HG02970 (cell line): ENCODE measurements around the gene COL9A3.

Experiments used
- ATAC-seq: cut with Tn5 transposase; IDR thresholded peaks from one replicate; pipeline ENCODE4 v1.9.1; 2021; ENCODE audit warnings: mild to moderate bottlenecking, moderate library complexity, moderate number of reproducible peaks; ENCODE audit not compliant: unreplicated experiment, low FRiP score

Gene COL9A3

GRCh38 chr20:62875419-62876361, 58.8 kb downstream of the COL9A3 start:
- no peak for ATAC-seq

- no peak for ATAC-seq
These were observed 59.7 kb downstream of the COL9A3 start for GRCh38 chr20:62876501-62876901.

GRCh38 chr20:62876902-62877816, 60.3 kb downstream of the COL9A3 start:
- ATAC-seq: no peak

GRCh38 chr20:62878244-62879038, 61.6 kb downstream of the COL9A3 start:
- no peak for ATAC-seq

GRCh38 chr20:62879275-62880146, 62.7 kb downstream of the COL9A3 start:
- ATAC-seq: no peak

- no peak for ATAC-seq
These were observed 63.5 kb downstream of the COL9A3 start for GRCh38 chr20:62880147-62880934.

GRCh38 chr20:62880935-62881661, 64.2 kb downstream of the COL9A3 start:
- ATAC-seq: no peak

- ATAC-seq: no peak
These were observed 65.0 kb downstream of the COL9A3 start for GRCh38 chr20:62881662-62882395.

GRCh38 chr20:62882426-62882825, 65.6 kb downstream of the COL9A3 start:
- no peak for ATAC-seq

GRCh38 chr20:62884556-62884955, 67.7 kb downstream of the COL9A3 start:
- ATAC-seq: no peak

- ATAC-seq: no peak
These were observed 68.4 kb downstream of the COL9A3 start for GRCh38 chr20:62885046-62885895.

- no peak for ATAC-seq
These were observed 69.3 kb downstream of the COL9A3 start for GRCh38 chr20:62885896-62886708.

GRCh38 chr20:62886709-62887058, 69.8 kb downstream of the COL9A3 start:
- ATAC-seq: no peak

- ATAC-seq: no peak
These were observed 70.5 kb downstream of the COL9A3 start for GRCh38 chr20:62887152-62887859.

- ATAC-seq: no peak
These were observed 71.0 kb downstream of the COL9A3 start for GRCh38 chr20:62887860-62888239.
